ENCODE measurements around the gene TEDC2. TPM values are rescaled to one million over a fixed set of nuclear protein-coding genes. Genes with fewer than 3 reads are reported as not detected.
"Not testable (repeated sequence)": the region's sequence is repeated elsewhere in the genome, so short reads cannot be mapped to it uniquely, and the experiment has no call there.

The TEDC2 gene
- total RNA-seq, 1 experiment from 2014 or later = 21.1 TPM

GRCh38 chr16:2477327-2477726, 17.4 kb downstream of the TEDC2 start:
- no peak for DNase-seq (ENCODE audit: low read depth)

DNA sequence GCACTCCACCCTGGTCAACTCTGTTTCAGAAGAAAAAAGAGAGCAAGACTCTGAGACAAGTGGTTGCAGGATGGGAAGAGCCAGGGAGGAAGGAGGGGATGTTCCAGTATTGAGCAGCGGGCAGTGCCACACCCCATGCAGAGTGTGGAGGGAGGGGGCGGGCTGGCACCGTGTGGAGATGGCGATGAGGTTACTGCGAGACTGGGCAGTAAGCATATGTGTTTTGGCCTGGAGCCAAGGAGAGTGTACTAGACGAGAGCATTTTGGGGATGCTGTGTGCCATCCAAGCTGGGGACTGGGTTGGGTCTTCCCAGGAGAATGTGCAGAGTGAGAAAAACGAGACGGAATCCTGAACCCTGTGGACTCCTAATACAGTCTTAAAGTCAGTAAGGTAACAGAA, 18.4 kb downstream of the TEDC2 start:
- DNase-seq (ENCODE audit: low read depth) = no peak

DNA sequence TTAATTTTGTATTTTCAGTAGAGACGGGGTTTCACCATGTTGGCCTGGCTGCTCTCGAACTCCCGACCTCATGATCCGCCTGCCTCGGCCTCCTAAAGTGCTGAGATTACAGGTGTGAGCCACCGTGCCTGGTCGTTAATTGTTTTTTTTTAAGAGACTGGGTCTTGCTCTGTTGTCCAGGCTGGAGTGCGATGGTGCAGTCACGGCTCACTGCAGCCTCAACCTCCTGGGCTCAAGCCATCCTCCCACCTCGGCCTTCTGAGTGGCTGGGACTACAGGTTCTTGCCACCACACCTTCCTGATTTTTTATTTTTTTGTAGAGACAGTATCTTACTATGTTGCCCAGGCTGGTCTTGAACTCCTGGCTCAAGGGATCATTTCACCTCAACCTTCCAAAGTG, 20.1 kb downstream of the TEDC2 start:
- not testable (repeated sequence) for DNase-seq (ENCODE audit: low read depth)

DNA sequence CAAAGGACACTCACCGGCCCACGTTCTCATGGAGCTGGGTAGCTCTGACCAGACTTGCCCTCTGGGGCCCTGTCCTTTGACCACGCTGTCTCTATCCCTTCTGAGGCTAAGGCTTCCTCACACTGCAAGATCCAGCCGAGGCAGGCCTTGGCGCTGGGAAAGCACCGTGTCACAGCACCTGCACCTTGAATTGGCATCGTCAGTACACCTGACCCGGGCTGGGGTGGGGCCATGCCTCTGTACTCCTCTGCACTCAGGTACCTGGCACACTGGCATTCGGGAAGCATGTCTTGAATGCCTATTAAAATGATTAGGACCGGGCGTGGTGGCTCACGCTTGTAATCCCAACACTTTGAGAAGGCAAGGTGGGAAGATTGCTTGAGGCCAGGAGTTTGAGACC, 21.0 kb downstream of the TEDC2 start:
- DNase-seq (ENCODE audit: low read depth) = no peak

DNA sequence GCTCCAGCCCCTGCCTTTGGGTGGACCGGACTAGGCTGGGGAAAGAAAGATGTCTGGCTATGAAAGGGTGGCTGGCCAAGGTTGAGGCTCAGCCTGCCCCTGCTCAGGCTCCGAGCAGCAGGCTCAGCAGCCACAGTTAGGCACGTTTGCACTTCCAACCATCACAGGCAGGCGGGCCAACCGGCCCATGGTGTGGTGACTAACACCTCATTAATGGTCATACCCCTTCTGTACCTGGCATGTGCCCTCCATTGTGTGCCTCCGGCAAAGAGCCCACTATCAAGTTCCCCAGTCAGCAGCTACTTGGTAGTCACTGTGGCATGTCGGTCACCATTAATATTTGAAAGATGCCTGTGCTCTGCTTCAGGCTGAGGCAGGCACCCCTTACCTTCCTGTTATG, 21.8 kb downstream of the TEDC2 start:
- DNase-seq (ENCODE audit: low read depth) = no peak

DNA sequence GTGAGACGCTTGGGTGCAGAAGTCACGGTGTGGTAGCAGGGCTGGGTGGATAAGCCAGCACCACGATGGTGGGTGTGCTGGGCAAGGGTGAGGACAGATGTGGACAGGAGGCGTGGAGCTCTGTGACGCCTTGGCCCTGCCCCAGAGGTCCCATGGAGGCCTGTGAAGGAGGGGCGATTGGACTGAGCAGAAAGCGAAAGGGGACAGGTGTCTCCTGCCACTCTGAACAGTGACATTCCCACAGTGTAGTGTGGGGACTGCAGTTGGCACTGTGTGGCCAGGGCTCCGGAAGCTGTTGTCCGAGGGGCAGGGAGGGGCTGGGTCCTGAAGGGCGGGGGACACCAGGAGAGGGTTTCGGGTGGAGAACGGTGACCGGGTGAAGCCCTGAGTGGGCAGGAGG, 22.3 kb downstream of the TEDC2 start:
- no peak for DNase-seq (ENCODE audit: low read depth)

DNA sequence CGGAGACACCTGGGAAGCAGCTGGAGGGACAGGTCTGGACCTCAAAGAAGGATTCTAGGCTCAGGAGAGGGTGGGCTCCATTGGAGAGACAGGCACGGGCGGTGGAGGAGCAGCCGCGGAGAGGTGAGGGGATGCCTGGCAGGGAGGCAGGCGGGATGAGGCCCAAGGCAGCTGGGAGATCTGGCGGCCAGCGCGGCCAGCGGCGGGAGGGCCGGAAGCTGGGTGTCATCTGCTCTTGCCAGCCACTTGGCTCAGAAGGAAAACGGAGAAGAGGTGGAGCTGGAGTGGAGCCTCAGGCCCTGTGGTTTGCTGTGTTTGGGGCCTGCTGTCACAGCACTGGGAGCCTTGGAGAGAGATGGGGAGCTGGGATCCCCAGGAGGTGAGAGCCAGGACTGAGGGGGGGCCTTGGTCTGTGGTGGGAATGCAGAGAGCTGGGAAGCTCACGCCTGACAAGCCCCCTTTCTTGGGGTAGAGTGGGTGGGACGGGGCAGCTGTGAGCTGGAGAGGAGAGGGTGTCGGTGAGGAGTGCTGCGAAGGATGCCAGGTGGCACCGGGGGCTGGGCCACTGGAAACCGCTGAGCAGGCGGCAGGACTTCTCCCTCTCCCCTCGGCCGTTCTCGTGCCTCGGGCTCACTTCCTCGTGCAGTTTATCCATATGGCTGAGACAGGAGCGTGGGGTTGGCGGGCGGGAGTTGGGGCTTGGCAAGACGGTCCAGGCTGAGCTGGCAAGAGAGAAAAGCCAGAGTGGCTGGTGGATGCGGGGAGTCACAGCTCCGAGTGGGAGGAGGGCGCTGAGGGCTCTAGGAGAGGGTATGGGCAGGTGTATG, 23.0 kb downstream of the TEDC2 start:
- peak; percentile 65 for DNase-seq (ENCODE audit: low read depth)

GRCh38 chr16:2483939-2484897, 24.3 kb downstream of the TEDC2 start:
- no peak for DNase-seq (ENCODE audit: low read depth)

DNA sequence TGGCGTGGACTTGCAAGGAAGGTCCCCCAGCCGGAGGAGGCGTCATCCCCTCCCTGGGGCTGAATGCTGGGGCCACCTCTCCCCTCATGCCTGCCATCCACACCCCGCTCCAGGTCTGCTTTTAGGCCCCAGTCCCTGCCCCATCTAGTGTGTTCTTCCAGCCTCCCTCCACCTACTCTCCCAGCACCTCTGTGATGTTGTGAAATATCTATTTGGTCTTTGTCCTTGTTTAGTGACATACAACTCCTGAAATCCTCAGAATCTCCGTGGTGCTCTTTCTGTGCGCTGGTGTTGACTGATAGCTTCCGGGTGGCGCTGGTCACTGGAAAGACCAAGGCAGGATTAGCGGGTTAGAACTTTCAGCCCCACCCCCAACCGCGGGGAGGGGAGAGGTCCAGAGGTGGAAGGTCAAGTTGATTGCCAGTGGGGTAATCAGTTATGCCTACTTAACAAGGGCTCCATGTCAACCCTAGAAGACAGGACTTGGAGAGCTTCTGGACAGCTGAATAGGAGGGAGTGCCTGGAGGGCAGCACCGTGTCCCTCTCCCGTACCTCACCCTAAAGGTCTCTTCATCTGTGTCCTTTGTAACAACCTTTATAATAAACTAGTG, 25.1 kb downstream of the TEDC2 start:
- DNase-seq (ENCODE audit: low read depth) = no peak

DNA sequence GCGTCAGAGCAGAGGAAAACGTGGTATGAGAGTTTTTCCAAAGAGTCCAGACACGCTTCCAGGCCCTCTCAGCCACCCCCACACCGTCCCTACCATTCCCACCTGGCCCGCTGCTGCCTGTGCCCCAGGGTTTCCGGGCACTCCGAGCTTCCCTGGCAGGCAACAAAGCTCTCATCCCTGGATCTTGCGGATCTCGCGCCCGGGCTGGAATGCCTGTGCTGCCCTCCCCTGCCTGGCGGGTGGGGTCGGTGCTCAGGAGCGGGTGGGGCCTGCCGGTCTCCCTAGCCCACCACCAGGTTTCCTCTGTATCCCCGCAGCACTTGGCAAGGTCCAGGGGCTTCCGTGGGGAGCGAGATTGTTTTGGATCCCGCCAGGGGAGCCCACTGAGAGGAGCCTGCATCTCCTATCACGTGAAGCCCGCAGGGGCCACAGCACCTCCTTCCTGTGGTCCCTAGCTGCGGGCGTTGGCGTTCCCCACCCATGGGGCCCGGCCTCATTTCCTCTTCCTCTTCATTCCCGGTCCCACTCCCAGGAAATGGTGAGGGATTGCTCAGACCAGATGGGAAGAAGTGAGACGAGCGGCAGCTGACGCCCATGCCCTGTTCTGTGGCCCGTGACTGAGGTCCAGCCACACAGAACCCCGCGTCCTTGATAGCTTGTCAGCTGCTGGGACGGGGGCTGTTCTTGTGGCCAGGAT, 26.1 kb downstream of the TEDC2 start:
- no peak for DNase-seq (ENCODE audit: low read depth)

DNA sequence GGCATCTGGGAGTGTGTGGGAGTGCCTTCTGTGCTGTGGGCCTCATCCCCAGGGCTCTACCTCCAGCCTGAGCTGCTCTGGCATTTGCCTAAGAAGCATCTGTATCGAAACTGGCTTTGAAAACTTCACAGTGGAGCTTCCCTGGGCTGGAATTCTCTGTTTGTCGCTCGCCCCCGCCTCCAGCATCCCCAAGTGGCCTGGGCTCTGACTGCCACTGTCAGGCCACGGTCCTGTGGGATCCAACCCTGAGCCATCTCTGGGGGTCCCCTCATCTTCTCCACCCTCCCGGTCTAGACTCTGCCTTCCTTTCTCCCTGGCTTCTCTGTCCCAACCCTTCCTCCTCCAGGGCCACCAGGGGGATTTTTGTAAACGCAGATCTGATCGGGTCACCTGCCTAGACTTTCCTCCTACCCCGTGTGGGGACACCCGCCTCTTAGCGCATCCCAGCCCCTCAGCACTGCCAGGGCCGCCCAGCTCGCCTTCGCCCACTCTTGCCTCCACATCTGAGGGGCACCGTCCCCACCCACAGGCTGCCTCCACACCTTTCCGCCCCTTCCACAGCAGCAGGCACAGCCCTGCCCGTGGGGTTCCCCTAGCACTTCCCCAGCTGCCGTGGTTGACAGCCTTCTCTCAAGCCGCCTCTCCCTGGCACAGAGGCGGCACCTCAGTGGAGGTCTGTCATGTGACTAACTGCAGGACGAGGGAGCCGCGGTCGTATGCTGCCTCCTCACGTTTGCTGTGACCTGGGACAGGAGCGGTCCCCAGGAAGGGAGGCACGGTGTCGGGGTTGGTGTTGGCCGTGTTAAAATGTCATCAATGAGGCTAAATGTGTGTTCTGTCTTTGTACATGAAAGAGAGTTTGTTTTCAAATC, 27.0 kb downstream of the TEDC2 start:
- DNase-seq (ENCODE audit: low read depth) = no peak

- DNase-seq (ENCODE audit: low read depth) = no peak
Observed at GRCh38 chr16:2487517-2487842, 27.6 kb downstream of the TEDC2 start.

- no peak for DNase-seq (ENCODE audit: low read depth)
Observed at GRCh38 chr16:2487903-2488531, 28.1 kb downstream of the TEDC2 start.

DNA sequence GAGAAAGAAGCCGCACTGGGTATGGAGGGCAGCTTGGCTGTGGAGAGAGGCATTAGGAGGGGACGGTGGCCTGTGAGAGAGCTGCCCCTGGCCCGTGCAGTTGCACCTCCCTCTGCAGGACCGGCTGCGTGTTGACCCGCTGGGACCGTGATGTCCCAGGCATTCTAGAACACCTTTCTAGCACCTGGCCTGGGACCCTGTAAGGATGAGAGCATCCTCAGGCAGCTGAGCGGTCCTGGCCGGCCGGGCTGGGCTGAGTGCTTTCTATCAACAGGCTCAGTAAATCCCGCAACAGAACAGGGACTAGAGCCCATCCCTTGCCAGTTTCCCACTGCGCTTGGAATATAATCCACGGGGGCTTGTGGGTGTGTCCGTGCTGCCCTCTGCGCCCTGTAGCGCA, 29.7 kb downstream of the TEDC2 start:
- DNase-seq (ENCODE audit: low read depth) = no peak

DNA sequence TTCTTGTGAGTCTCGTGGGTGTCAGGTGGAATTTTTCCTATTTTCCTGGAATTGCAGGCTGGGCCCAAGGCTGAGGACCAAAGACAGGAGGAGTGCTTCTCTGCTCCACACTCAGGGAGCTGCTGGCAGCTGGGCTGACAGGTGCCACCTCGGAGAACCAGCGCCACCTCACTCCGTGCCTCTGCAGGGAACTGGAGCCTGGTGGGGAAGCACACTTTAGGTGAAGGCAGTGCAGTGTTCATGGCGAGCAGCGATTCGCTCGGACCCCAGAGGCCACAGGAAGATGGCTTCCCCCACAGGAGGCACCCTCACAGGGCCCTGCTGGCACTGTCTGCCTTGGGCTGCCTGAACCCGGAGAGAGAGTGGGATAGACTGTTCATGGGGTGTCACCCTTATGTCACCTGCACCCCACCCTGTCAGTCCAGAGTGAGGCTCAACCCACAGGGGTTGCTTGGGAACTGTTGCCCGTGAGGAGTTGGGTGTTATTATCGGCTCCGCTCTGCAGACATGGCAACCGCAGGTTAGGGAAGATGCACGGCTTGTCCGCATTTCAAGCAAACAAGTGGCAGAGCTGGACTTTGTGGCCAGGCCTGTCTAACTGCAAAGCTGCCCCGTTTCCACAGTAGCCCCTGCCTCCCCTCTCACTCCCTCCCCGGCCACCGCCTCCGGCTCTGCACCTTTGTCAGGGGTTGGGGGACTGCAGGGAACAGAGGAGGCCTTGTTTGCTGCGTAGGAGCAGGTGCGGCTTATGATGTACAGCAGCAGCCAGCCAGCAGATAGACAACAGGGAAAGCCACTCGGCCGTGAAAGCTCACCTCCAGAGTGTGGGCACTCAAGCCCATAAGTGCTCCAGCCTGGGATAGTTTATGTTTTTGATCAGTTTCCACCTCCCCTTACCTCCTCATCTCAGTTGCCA, 30.5 kb downstream of the TEDC2 start:
- DNase-seq (ENCODE audit: low read depth) = no peak

GRCh38 chr16:2492292-2492691, 32.4 kb downstream of the TEDC2 start:
- no peak for DNase-seq (ENCODE audit: low read depth)

GRCh38 chr16:2493605-2494004, 33.7 kb downstream of the TEDC2 start:
- no peak for DNase-seq (ENCODE audit: low read depth)

DNA sequence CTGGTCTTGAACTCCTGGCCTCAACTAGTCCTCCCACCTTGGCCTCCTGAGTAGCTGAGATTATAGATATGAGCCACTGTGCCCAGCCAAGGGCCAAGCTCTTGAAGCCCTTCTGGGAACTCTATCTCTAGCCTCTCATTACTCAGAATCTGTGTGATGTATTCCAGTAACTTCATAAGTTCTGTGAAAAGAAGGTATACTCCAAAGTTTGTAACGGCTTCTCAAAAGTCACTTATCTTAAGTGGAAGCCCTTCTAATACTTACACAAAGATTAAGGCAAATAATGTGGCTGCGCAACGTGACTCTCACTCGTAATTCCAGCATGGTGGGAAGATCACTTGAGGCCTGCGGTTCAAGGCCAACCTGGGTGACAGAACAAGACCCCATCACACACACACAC, 34.7 kb downstream of the TEDC2 start:
- DNase-seq (ENCODE audit: low read depth) = no peak

GRCh38 chr16:2495041-2495440, 35.1 kb downstream of the TEDC2 start:
- DNase-seq (ENCODE audit: low read depth) = no peak

Data from Daoy (cell line).